ENCODE results near the gene GUK1. TPM values are rescaled to one million over a fixed set of nuclear protein-coding genes. Genes with fewer than 3 reads are reported as not detected.

GUK1 gene
- total RNA-seq, 4 donors from 2014 or later = 384 to 510 (median 421) TPM

DNA sequence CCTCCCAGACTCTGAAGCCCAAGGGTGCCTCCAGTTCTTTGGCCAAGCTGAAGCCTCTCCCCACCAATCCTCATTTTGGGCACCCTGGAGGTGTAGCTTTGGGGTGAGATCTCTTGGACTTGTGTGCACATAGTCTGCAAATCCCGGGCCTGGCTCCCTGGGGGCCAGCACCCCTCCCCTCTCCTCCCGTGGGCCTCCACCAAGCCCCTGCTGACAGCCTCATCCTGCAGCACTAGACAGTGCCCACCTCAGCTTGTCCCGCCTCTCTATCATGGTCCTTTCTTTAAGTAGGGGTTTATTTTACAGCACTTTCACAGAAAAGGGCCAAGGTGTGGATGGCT, 12.8 kb downstream of the GUK1 start:
- Histone ChIP-seq H3K27me3 (no peaks in the 10 kb centered on the region), H3K9me3 (no peaks in the 10 kb centered on the region), H3K4me1 (peaks cover 53% of the 10 kb centered on the region), H3K27ac (no peak overlapping the region), H3K4me3 (no peak overlapping the region), H3K36me3 (peaks cover 11% of the 10 kb centered on the region)
- TF ChIP-seq EP300 (IDR thresholded peaks at IDR 0.05) (no peak), POLR2AphosphoS5 (IDR thresholded peaks at IDR 0.05) (no peak)
- WGBS = 75% methylated on average over 3 of the region's 3 CpGs
- DNase-seq (ENCODE audit: low spot score in 2 of 2) = no peak

DNA sequence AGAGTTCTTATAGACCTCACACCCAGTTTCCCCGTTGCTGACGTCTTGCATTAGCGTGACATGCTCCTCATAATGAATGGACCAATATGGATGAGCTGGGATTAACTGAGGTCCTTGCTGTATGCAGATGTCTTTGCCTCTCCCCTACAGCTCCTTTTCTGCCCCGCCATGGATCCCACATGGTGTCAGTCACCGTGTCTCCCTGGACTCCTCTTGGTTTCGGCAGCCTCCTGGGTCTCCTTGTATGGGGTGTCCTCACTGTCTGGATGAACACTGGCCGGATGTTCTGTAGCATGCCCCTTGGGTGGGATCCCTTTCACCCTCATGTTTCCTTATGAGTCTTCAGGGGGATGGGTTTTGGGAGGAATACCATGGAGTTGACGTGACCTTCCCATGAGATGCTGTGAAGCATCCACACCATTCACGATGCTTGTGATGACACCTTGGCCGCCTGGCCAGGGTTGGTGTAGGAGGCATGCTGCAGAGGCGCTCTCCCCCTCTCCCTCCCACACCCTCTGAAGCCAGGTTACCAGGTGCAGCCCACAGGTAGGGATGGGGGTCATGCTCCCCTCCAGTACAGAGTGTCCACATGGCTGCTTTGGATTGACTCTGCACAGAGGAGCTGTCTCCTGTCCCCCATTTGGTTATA, 14.1 kb downstream of the GUK1 start:
- Histone ChIP-seq H3K27me3 (no peaks in the 10 kb centered on the region), H3K36me3 (no peaks in the 10 kb centered on the region), H3K4me1 (peaks cover 46% of the 10 kb centered on the region), H3K9me3 (no peaks in the 10 kb centered on the region), H3K27ac (no peak overlapping the region), H3K4me3 (no peak overlapping the region)
- DNase-seq (ENCODE audit: low spot score in 2 of 2) = peak in 1 of 2 donors; percentile 49
- TF ChIP-seq POLR2AphosphoS5 (IDR thresholded peaks at IDR 0.05) (no peak), POLR2A (IDR thresholded peaks at IDR 0.05) (no peak), EP300 (IDR thresholded peaks at IDR 0.05) (no peak)
- TF ChIP-seq, protein P1, sequence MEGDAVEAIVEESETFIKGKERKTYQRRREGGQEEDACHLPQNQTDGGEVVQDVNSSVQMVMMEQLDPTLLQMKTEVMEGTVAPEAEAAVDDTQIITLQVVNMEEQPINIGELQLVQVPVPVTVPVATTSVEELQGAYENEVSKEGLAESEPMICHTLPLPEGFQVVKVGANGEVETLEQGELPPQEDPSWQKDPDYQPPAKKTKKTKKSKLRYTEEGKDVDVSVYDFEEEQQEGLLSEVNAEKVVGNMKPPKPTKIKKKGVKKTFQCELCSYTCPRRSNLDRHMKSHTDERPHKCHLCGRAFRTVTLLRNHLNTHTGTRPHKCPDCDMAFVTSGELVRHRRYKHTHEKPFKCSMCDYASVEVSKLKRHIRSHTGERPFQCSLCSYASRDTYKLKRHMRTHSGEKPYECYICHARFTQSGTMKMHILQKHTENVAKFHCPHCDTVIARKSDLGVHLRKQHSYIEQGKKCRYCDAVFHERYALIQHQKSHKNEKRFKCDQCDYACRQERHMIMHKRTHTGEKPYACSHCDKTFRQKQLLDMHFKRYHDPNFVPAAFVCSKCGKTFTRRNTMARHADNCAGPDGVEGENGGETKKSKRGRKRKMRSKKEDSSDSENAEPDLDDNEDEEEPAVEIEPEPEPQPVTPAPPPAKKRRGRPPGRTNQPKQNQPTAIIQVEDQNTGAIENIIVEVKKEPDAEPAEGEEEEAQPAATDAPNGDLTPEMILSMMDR (IDR thresholded peaks at IDR 0.05) = no peak
- WGBS = 90% methylated on average over 11 of the region's 11 CpGs

DNA sequence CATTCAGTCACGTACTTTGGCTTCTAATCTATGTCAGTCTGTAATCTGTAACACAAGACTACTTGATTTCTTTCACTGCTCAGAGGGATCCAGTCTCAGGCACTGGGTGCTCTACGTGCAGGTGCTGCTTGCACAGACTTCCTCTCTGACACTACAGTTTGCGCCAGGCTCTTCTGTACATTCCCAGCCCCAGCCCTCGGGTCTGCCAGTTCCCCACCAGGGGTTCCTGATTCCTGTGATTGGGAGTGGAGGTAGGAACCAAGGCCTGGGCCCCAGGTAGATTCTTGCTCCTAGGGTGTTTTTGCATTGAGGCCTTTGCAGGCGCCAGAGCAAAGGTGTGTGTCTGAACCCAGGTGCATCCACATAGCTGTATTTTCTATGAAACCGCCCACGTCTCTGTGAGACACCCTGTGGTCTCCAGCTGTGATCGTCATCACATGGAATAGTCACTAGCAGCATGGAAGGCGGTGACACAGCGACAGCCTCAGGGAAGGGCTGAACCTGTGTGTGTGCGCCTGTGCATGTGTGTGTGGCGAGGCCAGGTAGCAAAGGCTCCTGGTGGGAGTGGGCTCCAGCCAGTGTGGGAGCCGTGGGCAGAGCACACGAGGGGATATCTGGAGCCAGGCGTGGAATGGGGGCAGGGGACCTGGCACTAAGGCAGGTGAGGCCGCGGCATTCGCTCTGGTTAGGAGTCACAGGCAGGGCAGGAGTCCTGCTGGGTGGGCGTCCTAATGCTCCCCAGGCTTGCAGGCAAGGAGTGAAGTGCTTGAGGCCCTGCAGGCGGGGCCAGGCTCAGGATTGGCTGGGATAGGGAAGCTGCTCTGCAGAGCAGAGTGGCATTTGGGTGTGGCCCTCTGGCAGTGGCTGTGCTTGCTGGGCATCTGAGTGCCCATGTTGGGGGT, 14.8 kb downstream of the GUK1 start:
- peaks cover 43% of the 10 kb centered on the region for H3K4me1 ChIP-seq
- peak in 1 of 2 donors; percentile 61 for DNase-seq (ENCODE audit: low spot score in 2 of 2)
- peak overlapping the region; percentile 28 for H3K27ac ChIP-seq
- no peak overlapping the region for H3K4me3 ChIP-seq
- 49% methylated on average over 12 of the region's 20 CpGs for WGBS
- H3K27me3 ChIP-seq = no peaks in the 10 kb centered on the region
- TF ChIP-seq POLR2AphosphoS5 (IDR thresholded peaks at IDR 0.05) = no peak
- TF ChIP-seq POLR2A (IDR thresholded peaks at IDR 0.05) = no peak
- TF ChIP-seq, protein P1 (IDR thresholded peaks at IDR 0.05) = no peak
- TF ChIP-seq EP300 (IDR thresholded peaks at IDR 0.05) = no peak
- H3K9me3 ChIP-seq = no peaks in the 10 kb centered on the region
- no peaks in the 10 kb centered on the region for H3K36me3 ChIP-seq

DNA sequence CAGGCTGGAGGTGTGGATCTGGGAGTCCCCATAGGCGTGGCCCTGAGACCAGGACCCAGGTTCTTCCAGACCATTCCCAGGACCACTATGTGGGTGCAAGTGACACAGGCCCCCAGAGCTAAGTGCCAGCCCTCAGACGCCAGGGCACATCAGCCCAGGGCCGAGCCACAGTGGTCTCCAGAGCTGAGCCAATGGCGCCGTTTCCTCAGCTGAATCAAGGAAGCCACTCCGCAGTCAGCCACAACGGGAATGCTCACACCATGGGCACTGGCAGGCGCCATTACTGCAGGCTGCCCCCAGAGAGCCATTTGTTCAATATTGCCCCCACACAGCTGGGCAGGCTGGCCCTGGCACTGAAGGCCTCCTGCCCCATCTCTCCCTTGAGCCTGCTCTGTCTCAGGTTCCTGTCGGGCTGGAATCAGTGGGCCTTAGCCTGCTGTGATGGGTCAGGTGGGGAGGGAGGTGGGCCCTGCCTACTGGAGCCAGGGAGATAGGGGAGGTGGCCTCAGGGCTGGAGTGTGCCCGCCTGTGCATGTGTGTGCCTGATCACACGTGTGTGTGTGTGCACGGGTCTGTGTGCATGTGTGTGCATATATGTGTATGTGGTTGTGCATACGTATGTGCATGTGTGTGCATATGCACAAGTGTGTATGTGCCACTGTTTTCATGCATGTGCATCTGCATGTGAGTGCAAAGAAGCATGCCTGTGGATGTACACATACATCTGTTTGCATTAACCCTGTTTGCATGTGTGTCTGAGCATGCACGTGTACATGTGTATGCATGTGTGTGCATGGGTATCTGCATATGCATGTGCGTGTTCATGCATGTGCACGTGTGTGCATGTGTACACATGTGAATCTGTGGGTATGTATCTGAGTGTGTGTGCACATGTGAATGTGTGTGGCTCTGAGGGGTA, 15.8 kb downstream of the GUK1 start:
- WGBS = 82% methylated on average over 15 of the region's 16 CpGs
- Histone ChIP-seq H3K36me3 (no peaks in the 10 kb centered on the region), H3K4me1 (peaks cover 43% of the 10 kb centered on the region), H3K9me3 (no peaks in the 10 kb centered on the region), H3K4me3 (no peak overlapping the region), H3K27me3 (no peaks in the 10 kb centered on the region), H3K27ac (no peak overlapping the region)
- no peak for TF ChIP-seq POLR2A (IDR thresholded peaks at IDR 0.05)
- no peak for TF ChIP-seq POLR2AphosphoS5 (IDR thresholded peaks at IDR 0.05)
- TF ChIP-seq, protein P1 (IDR thresholded peaks at IDR 0.05) = no peak
- no peak for TF ChIP-seq EP300 (IDR thresholded peaks at IDR 0.05)
- peak in 1 of 2 donors; percentile 64 for DNase-seq (ENCODE audit: low spot score in 2 of 2)

DNA sequence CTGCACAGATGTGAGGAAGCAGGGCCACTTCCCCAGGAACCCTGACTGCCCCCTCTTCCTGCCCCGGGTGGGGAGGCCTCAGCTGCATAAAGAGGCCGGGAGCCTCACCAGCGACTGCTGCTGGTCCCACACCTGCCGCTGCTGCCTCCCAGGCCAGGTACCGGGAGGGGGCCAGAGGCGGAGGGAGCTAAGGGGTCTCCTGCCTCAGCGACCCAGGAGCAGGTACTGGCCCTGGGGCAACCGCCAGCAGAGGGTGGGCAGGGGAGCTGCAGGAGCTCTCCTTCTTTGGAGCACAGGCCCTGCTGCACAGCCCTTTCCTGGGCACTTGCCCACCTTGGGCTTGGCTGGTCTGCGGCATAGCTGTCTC, 16.4 kb downstream of the GUK1 start:
- H3K27me3 ChIP-seq = no peaks in the 10 kb centered on the region
- H3K36me3 ChIP-seq = no peaks in the 10 kb centered on the region
- H3K4me1 ChIP-seq = peaks cover 41% of the 10 kb centered on the region
- H3K4me3 ChIP-seq = no peak overlapping the region
- peak in 1 of 2 donors; percentile 56 for DNase-seq (ENCODE audit: low spot score in 2 of 2)
- H3K9me3 ChIP-seq = no peaks in the 10 kb centered on the region
- WGBS = 100% methylated on average over 1 of the region's 9 CpGs
- no peak overlapping the region for H3K27ac ChIP-seq
- TF ChIP-seq EP300 (IDR thresholded peaks at IDR 0.05) (no peak), POLR2A (IDR thresholded peaks at IDR 0.05) (no peak), POLR2AphosphoS5 (IDR thresholded peaks at IDR 0.05) (no peak)
- TF ChIP-seq, protein P1 (IDR thresholded peaks at IDR 0.05) = no peak

All from suprapubic skin (tissue), 4 donors.